ENCODE data around the gene RAB33B. TPM values are rescaled to one million over a fixed set of nuclear protein-coding genes. Genes with fewer than 3 reads are reported as not detected.
A peak's percentile ranks its signal among the peaks of the same experiment; 100 is the strongest.

The RAB33B gene
- total and polyA plus RNA-seq, 10 of the 15 experiments (the other 5 are each of a cell fraction or from before 2014, with no cell fraction given) = 3.2 to 10.7 (median 7.5) TPM

DNA sequence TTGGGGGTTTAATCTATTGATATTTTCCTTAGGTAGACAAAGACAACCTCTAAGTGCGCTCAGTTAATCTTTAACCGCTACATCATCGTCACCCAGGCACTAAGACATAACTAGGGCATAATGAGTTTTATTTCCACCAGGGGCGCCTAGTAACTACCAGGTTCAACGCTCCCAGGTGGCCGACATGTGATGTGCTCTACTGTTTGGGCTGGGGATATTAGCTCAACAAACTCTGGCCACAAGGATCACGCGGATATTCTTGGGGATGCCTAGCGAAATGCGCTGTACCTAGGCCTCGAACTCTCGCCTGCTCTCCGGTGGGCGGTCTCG lies 915 bp upstream of the RAB33B start (continued):
- TF ChIP-seq RELB (IDR thresholded peaks at IDR 0.05; ENCODE audit: low read depth) (peak; percentile 76), MTA3 (IDR thresholded peaks at IDR 0.05; ENCODE audit: borderline replicate concordance, low read length) (no peak), EGR1 (IDR thresholded peaks at IDR 0.05; ENCODE audit: borderline replicate concordance in 1 of 2, low read depth in 2 of 2, low read length in 2 of 2) (no peak), ZNF384 (IDR thresholded peaks at IDR 0.05; ENCODE audit: borderline replicate concordance, low read depth, low read length) (no peak), CHD4 (IDR thresholded peaks at IDR 0.05) (no peak), JUNB (IDR thresholded peaks at IDR 0.05) (no peak), USF1 (IDR thresholded peaks at IDR 0.05; ENCODE audit: borderline replicate concordance, extremely low read length, insufficient read depth, low read depth, low read length) (no peak), CREB1 (IDR thresholded peaks at IDR 0.05; ENCODE audit: low read depth) (0 out of 2 replicates have a peak, but pooled peaks have one; percentile 33), TCF12 (IDR thresholded peaks at IDR 0.05; ENCODE audit: low read depth, low read length) (peak; percentile 63; the same call in 1 of the 2 replicates), RUNX3 (IDR thresholded peaks at IDR 0.05; ENCODE audit: low read length) (peak; percentile 49), CHD1 (IDR thresholded peaks at IDR 0.05; ENCODE audit: low read depth, low read length) (no peak), SKIL (IDR thresholded peaks at IDR 0.05; ENCODE audit: low read depth, poor library complexity, severe bottlenecking) (peak; percentile 18), SREBF1 (IDR thresholded peaks at IDR 0.05; ENCODE audit: low read length) (no peak), CREM (IDR thresholded peaks at IDR 0.05; ENCODE audit: low read depth) (0 out of 2 replicates have a peak, but pooled peaks have one; percentile 18), SIN3A (IDR thresholded peaks at IDR 0.05; ENCODE audit: low read depth, low read length) (no peak), CBX5 (IDR thresholded peaks at IDR 0.05; ENCODE audit: low read depth) (peak; percentile 81; the same call in 1 of the 2 replicates), TCF3 (IDR thresholded peaks at IDR 0.05; ENCODE audit: borderline replicate concordance, insufficient read depth, low read depth, low read length) (0 out of 2 replicates have a peak, but pooled peaks have one; percentile 28)
- TF ChIP-seq, protein P1, sequence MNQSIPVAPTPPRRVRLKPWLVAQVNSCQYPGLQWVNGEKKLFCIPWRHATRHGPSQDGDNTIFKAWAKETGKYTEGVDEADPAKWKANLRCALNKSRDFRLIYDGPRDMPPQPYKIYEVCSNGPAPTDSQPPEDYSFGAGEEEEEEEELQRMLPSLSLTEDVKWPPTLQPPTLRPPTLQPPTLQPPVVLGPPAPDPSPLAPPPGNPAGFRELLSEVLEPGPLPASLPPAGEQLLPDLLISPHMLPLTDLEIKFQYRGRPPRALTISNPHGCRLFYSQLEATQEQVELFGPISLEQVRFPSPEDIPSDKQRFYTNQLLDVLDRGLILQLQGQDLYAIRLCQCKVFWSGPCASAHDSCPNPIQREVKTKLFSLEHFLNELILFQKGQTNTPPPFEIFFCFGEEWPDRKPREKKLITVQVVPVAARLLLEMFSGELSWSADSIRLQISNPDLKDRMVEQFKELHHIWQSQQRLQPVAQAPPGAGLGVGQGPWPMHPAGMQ (IDR thresholded peaks at IDR 0.05; ENCODE audit: borderline replicate concordance) = no peak
- TF ChIP-seq, protein P2, sequence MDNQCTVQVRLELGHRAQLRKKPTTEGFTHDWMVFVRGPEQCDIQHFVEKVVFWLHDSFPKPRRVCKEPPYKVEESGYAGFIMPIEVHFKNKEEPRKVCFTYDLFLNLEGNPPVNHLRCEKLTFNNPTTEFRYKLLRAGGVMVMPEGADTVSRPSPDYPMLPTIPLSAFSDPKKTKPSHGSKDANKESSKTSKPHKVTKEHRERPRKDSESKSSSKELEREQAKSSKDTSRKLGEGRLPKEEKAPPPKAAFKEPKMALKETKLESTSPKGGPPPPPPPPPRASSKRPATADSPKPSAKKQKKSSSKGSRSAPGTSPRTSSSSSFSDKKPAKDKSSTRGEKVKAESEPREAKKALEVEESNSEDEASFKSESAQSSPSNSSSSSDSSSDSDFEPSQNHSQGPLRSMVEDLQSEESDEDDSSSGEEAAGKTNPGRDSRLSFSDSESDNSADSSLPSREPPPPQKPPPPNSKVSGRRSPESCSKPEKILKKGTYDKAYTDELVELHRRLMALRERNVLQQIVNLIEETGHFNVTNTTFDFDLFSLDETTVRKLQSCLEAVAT (IDR thresholded peaks at IDR 0.05) = peak; percentile 100

Data from GM12878 (cell line).